DMS153 treated with DMSO at 0.1 percent for 48 hours (cell line): ENCODE results near the gene LTBP2.

Source experiments
- DNase-seq: peaks from one replicate; lab custom pipeline; 2025; ENCODE audit not compliant: unreplicated experiment; lab: John Stamatoyannopoulos, UW

LTBP2 gene

GRCh38 chr14:74638966-74639365 lies 26.9 kb upstream of the LTBP2 start:
- DNase-seq = no peak

GRCh38 chr14:74638066-74638465 lies 26.0 kb upstream of the LTBP2 start:
- no peak for DNase-seq

- no peak for DNase-seq
Observed at GRCh38 chr14:74637178-74637550, 25.1 kb upstream of the LTBP2 start.

- no peak for DNase-seq
Observed at GRCh38 chr14:74636424-74637177, 24.6 kb upstream of the LTBP2 start.

GRCh38 chr14:74635847-74636246 lies 23.8 kb upstream of the LTBP2 start:
- no peak for DNase-seq

GRCh38 chr14:74634964-74635363 lies 22.9 kb upstream of the LTBP2 start:
- DNase-seq = no peak

- DNase-seq = no peak
Observed at GRCh38 chr14:74634481-74634880, 22.4 kb upstream of the LTBP2 start.

- no peak for DNase-seq
Observed at GRCh38 chr14:74630881-74631690, 19.0 kb upstream of the LTBP2 start.

GRCh38 chr14:74628418-74628817 lies 16.4 kb upstream of the LTBP2 start:
- DNase-seq = no peak

- DNase-seq = no peak
Observed at GRCh38 chr14:74627076-74627475, 15.0 kb upstream of the LTBP2 start.

- no peak for DNase-seq
Observed at GRCh38 chr14:74622257-74622656, 10.2 kb upstream of the LTBP2 start.

- no peak for DNase-seq
Observed at GRCh38 chr14:74621556-74621955, 9.5 kb upstream of the LTBP2 start.

- no peak for DNase-seq
Observed at GRCh38 chr14:74620923-74621322, 8.9 kb upstream of the LTBP2 start.

GRCh38 chr14:74620497-74620921 lies 8.5 kb upstream of the LTBP2 start:
- no peak for DNase-seq

GRCh38 chr14:74619672-74620131 lies 7.7 kb upstream of the LTBP2 start:
- DNase-seq = no peak

GRCh38 chr14:74618078-74618952 lies 6.3 kb upstream of the LTBP2 start:
- no peak for DNase-seq

GRCh38 chr14:74616996-74617700 lies 5.1 kb upstream of the LTBP2 start:
- DNase-seq = no peak

GRCh38 chr14:74616507-74616906 lies 4.5 kb upstream of the LTBP2 start:
- DNase-seq = no peak

GRCh38 chr14:74615735-74616134 lies 3.7 kb upstream of the LTBP2 start:
- no peak for DNase-seq
